Activated naive CD8-positive, alpha-beta T cell treated with anti-CD3 and anti-CD28 coated beads for 36 hours (primary cell): Measurements from ENCODE around the gene EPS15. TPM values are rescaled to one million over a fixed set of nuclear protein-coding genes. Genes with fewer than 3 reads are reported as not detected.

Source experiments
- DNase-seq: peaks from one replicate; pipeline ENCODE4 v3.0.0; 2021
- H3K27ac Mint-ChIP-seq: one replicate; pipeline ENCODE4 v1.8.0; 2022; ENCODE audit warnings: mild to moderate bottlenecking, moderate library complexity, mixed read lengths
- H3K27me3 Mint-ChIP-seq: one replicate; pipeline ENCODE4 v1.8.0; 2022; ENCODE audit warnings: mild to moderate bottlenecking, mixed read lengths
- H3K36me3 Mint-ChIP-seq: one replicate; pipeline ENCODE4 v1.8.0; 2021; ENCODE audit warnings: mild to moderate bottlenecking, mixed read lengths
- H3K4me1 Mint-ChIP-seq: one replicate; pipeline ENCODE4 v1.8.0; 2021; ENCODE audit warnings: mixed read lengths
- H3K4me3 Mint-ChIP-seq: one replicate; pipeline ENCODE4 v1.8.0; 2022; ENCODE audit warnings: mild to moderate bottlenecking, moderate library complexity, mixed read lengths
- H3K9me3 Mint-ChIP-seq: one replicate; pipeline ENCODE4 v1.8.0; 2022; ENCODE audit warnings: mixed read lengths
- total RNA-seq, 2 experiments: library from RNA; stranded (reverse); gene quantifications; one replicate each; pipeline ENCODE4 v1.2.3, GENCODE V29; 2021

The EPS15 gene
- total RNA-seq, 2 experiments from 2014 or later, result 53.5 to 55.0 TPM

GRCh38 chr1:51381964-51382363 lies 137.1 kb downstream of the EPS15 start:
- H3K27me3 Mint-ChIP-seq, result no peaks in the 10 kb centered on the region
- H3K36me3 Mint-ChIP-seq, result peaks cover 71% of the 10 kb centered on the region
- peaks cover 9% of the 10 kb centered on the region for H3K9me3 Mint-ChIP-seq
- peaks cover 4% of the 10 kb centered on the region for H3K4me1 Mint-ChIP-seq
- H3K4me3 Mint-ChIP-seq, result no peak overlapping the region
- no peak for DNase-seq
- no peak overlapping the region for H3K27ac Mint-ChIP-seq

- peaks cover 4% of the 10 kb centered on the region for H3K4me1 Mint-ChIP-seq
- H3K4me3 Mint-ChIP-seq, result no peak overlapping the region
- H3K27me3 Mint-ChIP-seq, result no peaks in the 10 kb centered on the region
- H3K27ac Mint-ChIP-seq, result no peak overlapping the region
- DNase-seq, result no peak
- peaks cover 6% of the 10 kb centered on the region for H3K9me3 Mint-ChIP-seq
- peaks cover 62% of the 10 kb centered on the region for H3K36me3 Mint-ChIP-seq
Measured at GRCh38 chr1:51380936-51381335, 138.1 kb downstream of the EPS15 start.

- Mint-ChIP-seq H3K36me3 (peaks cover 47% of the 10 kb centered on the region), H3K27me3 (no peaks in the 10 kb centered on the region), H3K9me3 (no peaks in the 10 kb centered on the region), H3K4me1 (peaks cover 4% of the 10 kb centered on the region), H3K4me3 (no peak overlapping the region), H3K27ac (no peak overlapping the region)
- no peak for DNase-seq
Measured at GRCh38 chr1:51378871-51379270, 140.2 kb downstream of the EPS15 start.

- no peaks in the 10 kb centered on the region for H3K27me3 Mint-ChIP-seq
- peaks cover 2% of the 10 kb centered on the region for H3K4me1 Mint-ChIP-seq
- H3K27ac Mint-ChIP-seq, result no peak overlapping the region
Measured at GRCh38 chr1:51373898-51374297, 145.2 kb downstream of the EPS15 start.

GRCh38 chr1:51372561-51372960 lies 146.5 kb downstream of the EPS15 start:
- no peaks in the 10 kb centered on the region for H3K27me3 Mint-ChIP-seq
- H3K4me3 Mint-ChIP-seq, result no peak overlapping the region
- H3K36me3 Mint-ChIP-seq, result peaks cover 19% of the 10 kb centered on the region
- no peak overlapping the region for H3K27ac Mint-ChIP-seq
- no peaks in the 10 kb centered on the region for H3K9me3 Mint-ChIP-seq
- DNase-seq, result no peak
- H3K4me1 Mint-ChIP-seq, result peaks cover 2% of the 10 kb centered on the region

More at GRCh38 chr1:51373898-51374297, 145.2 kb downstream of the EPS15 start:
- no peak overlapping the region for H3K4me3 Mint-ChIP-seq
- no peak for DNase-seq
- H3K36me3 Mint-ChIP-seq, result peaks cover 19% of the 10 kb centered on the region
- H3K9me3 Mint-ChIP-seq, result no peaks in the 10 kb centered on the region

- H3K4me3 Mint-ChIP-seq, result no peak overlapping the region
- DNase-seq, result no peak
- no peak overlapping the region for H3K27ac Mint-ChIP-seq
- peaks cover 2% of the 10 kb centered on the region for H3K4me1 Mint-ChIP-seq
- no peaks in the 10 kb centered on the region for H3K27me3 Mint-ChIP-seq
- peaks cover 16% of the 10 kb centered on the region for H3K36me3 Mint-ChIP-seq
- H3K9me3 Mint-ChIP-seq, result no peaks in the 10 kb centered on the region
Measured at GRCh38 chr1:51369171-51369570, 149.9 kb downstream of the EPS15 start.

- Mint-ChIP-seq H3K4me1 (no peaks in the 10 kb centered on the region), H3K9me3 (no peaks in the 10 kb centered on the region), H3K27me3 (no peaks in the 10 kb centered on the region), H3K36me3 (peaks cover 7% of the 10 kb centered on the region), H3K4me3 (no peak overlapping the region), H3K27ac (no peak overlapping the region)
- DNase-seq, result no peak
Measured at GRCh38 chr1:51365774-51366173, 153.3 kb downstream of the EPS15 start.

GRCh38 chr1:51359879-51360278 lies 159.2 kb downstream of the EPS15 start:
- no peak overlapping the region for H3K4me3 Mint-ChIP-seq
- DNase-seq, result no peak
- no peaks in the 10 kb centered on the region for H3K27me3 Mint-ChIP-seq
- H3K36me3 Mint-ChIP-seq, result peaks cover 12% of the 10 kb centered on the region
- H3K4me1 Mint-ChIP-seq, result no peaks in the 10 kb centered on the region
- no peak overlapping the region for H3K27ac Mint-ChIP-seq
- no peaks in the 10 kb centered on the region for H3K9me3 Mint-ChIP-seq

GRCh38 chr1:51355382-51355781 lies 163.7 kb downstream of the EPS15 start:
- H3K36me3 Mint-ChIP-seq, result peaks cover 11% of the 10 kb centered on the region
- H3K9me3 Mint-ChIP-seq, result no peaks in the 10 kb centered on the region
- no peaks in the 10 kb centered on the region for H3K4me1 Mint-ChIP-seq
- no peaks in the 10 kb centered on the region for H3K27me3 Mint-ChIP-seq
- DNase-seq, result no peak
- no peak overlapping the region for H3K4me3 Mint-ChIP-seq
- H3K27ac Mint-ChIP-seq, result no peak overlapping the region

GRCh38 chr1:51354416-51354815 lies 164.7 kb downstream of the EPS15 start:
- Mint-ChIP-seq H3K36me3 (peaks cover 11% of the 10 kb centered on the region), H3K27me3 (no peaks in the 10 kb centered on the region), H3K4me1 (no peaks in the 10 kb centered on the region), H3K4me3 (no peak overlapping the region), H3K27ac (no peak overlapping the region), H3K9me3 (no peaks in the 10 kb centered on the region)
- DNase-seq, result no peak

- Mint-ChIP-seq H3K36me3 (peaks cover 9% of the 10 kb centered on the region), H3K4me3 (no peak overlapping the region), H3K27ac (no peak overlapping the region), H3K27me3 (peaks cover 3% of the 10 kb centered on the region), H3K4me1 (no peaks in the 10 kb centered on the region), H3K9me3 (no peaks in the 10 kb centered on the region)
- no peak for DNase-seq
Measured at GRCh38 chr1:51351907-51352306, 167.2 kb downstream of the EPS15 start.

GRCh38 chr1:51349862-51350261 lies 169.2 kb downstream of the EPS15 start:
- Mint-ChIP-seq H3K4me1 (peaks cover 2% of the 10 kb centered on the region), H3K27me3 (peaks cover 22% of the 10 kb centered on the region), H3K4me3 (no peak overlapping the region), H3K27ac (no peak overlapping the region), H3K36me3 (peaks cover under 1% of the 10 kb centered on the region), H3K9me3 (no peaks in the 10 kb centered on the region)
- DNase-seq, result no peak

GRCh38 chr1:51348147-51348527 lies 170.9 kb downstream of the EPS15 start:
- Mint-ChIP-seq H3K4me3 (no peak overlapping the region), H3K4me1 (peaks cover 2% of the 10 kb centered on the region), H3K27ac (no peak overlapping the region), H3K36me3 (no peaks in the 10 kb centered on the region), H3K27me3 (peaks cover 36% of the 10 kb centered on the region), H3K9me3 (no peaks in the 10 kb centered on the region)
- DNase-seq, result no peak

- Mint-ChIP-seq H3K4me3 (no peak overlapping the region), H3K36me3 (no peaks in the 10 kb centered on the region), H3K27me3 (peaks cover 42% of the 10 kb centered on the region), H3K4me1 (peaks cover 2% of the 10 kb centered on the region), H3K27ac (no peak overlapping the region), H3K9me3 (no peaks in the 10 kb centered on the region)
- DNase-seq, result no peak
Measured at GRCh38 chr1:51347398-51348146, 171.5 kb downstream of the EPS15 start.

- Mint-ChIP-seq H3K4me1 (peaks cover 2% of the 10 kb centered on the region), H3K36me3 (no peaks in the 10 kb centered on the region), H3K4me3 (no peak overlapping the region), H3K27me3 (peaks cover 55% of the 10 kb centered on the region), H3K9me3 (no peaks in the 10 kb centered on the region), H3K27ac (no peak overlapping the region)
- no peak for DNase-seq
Measured at GRCh38 chr1:51346086-51346942, 172.8 kb downstream of the EPS15 start.
